LNCaP clone FGC (cell line): ENCODE data around the gene OBP2B.
A peak's percentile ranks its signal among the peaks of the same experiment; 100 is the strongest.

ENCODE experiments used
- DNase-seq: peaks from one replicate; pipeline ENCODE4 v3.0.0-alpha.2; 2011; ENCODE audit warnings: low read depth
- H3K4me3 ChIP-seq: 2 replicates; pipeline ENCODE4 v1.5.1; 2011; ENCODE audit warnings: mild to moderate bottlenecking, low read depth, low read length, control low read depth
- TF ChIP-seq, protein P1 (sequence below): IDR thresholded peaks from 2 replicates; pipeline ENCODE4 v1.5.1; 2012; ENCODE audit warnings: mild to moderate bottlenecking; ENCODE audit not compliant: control insufficient read depth, insufficient read depth; ENCODE audit errors: extremely low read depth

OBP2B gene

DNA sequence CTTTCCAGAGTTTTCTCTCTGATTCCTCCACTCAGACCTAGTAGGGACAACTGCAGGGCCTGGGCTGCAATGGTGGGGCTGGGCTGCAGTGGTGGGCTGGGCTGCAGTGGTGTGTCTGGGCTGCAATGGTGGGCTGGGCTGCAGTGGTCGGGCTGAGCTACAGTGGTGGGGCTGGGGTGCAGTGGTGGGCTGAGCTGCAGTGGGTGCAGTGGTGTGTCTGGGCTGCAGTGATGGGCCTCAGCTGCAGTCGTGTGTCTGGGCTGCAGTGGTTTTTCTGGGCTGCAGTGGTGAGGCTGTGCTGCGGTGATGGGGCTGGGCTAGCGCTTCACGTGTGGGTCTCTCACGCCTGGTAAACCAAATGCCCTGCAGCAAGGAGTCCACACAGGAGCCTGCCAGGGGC lies 38.6 kb upstream of the OBP2B start:
- TF ChIP-seq, protein P1, sequence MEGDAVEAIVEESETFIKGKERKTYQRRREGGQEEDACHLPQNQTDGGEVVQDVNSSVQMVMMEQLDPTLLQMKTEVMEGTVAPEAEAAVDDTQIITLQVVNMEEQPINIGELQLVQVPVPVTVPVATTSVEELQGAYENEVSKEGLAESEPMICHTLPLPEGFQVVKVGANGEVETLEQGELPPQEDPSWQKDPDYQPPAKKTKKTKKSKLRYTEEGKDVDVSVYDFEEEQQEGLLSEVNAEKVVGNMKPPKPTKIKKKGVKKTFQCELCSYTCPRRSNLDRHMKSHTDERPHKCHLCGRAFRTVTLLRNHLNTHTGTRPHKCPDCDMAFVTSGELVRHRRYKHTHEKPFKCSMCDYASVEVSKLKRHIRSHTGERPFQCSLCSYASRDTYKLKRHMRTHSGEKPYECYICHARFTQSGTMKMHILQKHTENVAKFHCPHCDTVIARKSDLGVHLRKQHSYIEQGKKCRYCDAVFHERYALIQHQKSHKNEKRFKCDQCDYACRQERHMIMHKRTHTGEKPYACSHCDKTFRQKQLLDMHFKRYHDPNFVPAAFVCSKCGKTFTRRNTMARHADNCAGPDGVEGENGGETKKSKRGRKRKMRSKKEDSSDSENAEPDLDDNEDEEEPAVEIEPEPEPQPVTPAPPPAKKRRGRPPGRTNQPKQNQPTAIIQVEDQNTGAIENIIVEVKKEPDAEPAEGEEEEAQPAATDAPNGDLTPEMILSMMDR: no peak
- H3K4me3 ChIP-seq: no peak overlapping the region
- DNase-seq: no peak

GRCh38 chr9:133246991-133247390 lies 37.9 kb upstream of the OBP2B start:
- TF ChIP-seq, protein P1: no peak
- no peak for DNase-seq
- H3K4me3 ChIP-seq: no peak overlapping the region

DNA sequence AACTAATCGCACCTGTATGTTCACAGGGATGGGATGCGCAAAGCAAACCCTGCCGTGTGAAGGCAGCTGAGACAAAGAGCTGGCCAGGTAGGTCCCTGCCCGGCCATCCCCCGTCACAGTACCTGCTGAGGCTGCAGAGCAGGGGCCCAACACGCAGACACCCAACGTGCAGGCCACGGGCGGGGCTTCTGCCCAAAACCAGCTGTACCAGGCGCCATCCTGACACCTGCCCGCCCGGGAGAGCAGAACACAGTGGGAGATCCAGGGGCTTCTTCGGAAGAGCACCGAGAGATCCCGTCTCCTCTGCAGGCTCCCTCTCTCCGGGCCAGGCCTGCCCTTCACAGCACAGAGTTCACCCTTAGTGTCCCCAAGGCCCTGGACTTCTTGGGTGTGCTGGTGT lies 37.5 kb upstream of the OBP2B start:
- DNase-seq: no peak
- no peak overlapping the region for H3K4me3 ChIP-seq
- TF ChIP-seq, protein P1: no peak

GRCh38 chr9:133242991-133243390 lies 33.9 kb upstream of the OBP2B start:
- TF ChIP-seq, protein P1: no peak
- no peak for DNase-seq
- no peak overlapping the region for H3K4me3 ChIP-seq

GRCh38 chr9:133242241-133242640 lies 33.2 kb upstream of the OBP2B start:
- TF ChIP-seq, protein P1: no peak
- no peak for DNase-seq
- no peak overlapping the region for H3K4me3 ChIP-seq

DNA sequence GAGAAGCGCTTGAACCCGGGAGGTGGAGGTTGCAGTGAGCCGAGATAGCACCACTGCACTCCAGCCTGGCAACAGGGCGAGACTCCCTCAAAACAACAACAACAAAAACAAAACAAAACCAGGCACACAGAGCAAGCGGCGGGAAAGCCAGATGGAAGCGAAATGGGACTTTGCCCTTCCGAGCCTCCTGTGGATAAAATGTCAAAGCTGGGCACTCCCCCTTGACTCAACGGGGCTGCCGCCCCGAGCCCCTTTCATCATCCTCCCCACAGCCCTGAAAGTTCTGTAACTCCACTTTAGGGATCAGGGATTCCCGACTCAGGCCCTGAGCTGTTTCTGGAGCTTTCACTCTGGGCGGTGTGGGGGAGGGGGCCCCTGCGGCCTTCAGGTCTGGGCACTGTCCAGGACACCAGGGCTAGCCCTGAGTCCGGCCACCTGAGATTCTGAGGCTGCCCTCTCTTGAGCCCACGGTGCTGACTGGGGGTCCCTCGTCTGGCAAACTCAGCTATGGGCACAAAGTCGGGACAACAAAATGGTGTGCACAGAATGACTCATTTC lies 30.6 kb upstream of the OBP2B start:
- TF ChIP-seq, protein P1: no peak
- H3K4me3 ChIP-seq: no peak overlapping the region

GRCh38 chr9:133238851-133239532 lies 29.9 kb upstream of the OBP2B start:
- DNase-seq: no peak
- TF ChIP-seq, protein P1: 0 out of 2 replicates have a peak, but pooled peaks have one; percentile 15
- no peak overlapping the region for H3K4me3 ChIP-seq

More for the DNA sequence above, 30.6 kb upstream of the OBP2B start:
- DNase-seq: no peak
